H54 (cell line): ENCODE data around the gene PRTG.
"Not testable (repeated sequence)": the region's sequence is repeated elsewhere in the genome, so short reads cannot be mapped to it uniquely, and the experiment has no call there.

Experiments used
- DNase-seq: peaks from one replicate; pipeline ENCODE4 v3.0.0; 2011; ENCODE audit warnings: low spot score, mixed read lengths; ENCODE audit not compliant: insufficient read length
- FAIRE-seq: peaks from 3 replicates; lab custom pipeline; 2011; peaks lifted over from hg19 to GRCh38; lab: Jason Lieb, UNC
- POLR2A ChIP-seq: IDR thresholded peaks from 2 replicates; pipeline ENCODE4 v1.6.1; 2011; ENCODE audit warnings: low read depth, mild to moderate bottlenecking, low read length

Gene PRTG

DNA sequence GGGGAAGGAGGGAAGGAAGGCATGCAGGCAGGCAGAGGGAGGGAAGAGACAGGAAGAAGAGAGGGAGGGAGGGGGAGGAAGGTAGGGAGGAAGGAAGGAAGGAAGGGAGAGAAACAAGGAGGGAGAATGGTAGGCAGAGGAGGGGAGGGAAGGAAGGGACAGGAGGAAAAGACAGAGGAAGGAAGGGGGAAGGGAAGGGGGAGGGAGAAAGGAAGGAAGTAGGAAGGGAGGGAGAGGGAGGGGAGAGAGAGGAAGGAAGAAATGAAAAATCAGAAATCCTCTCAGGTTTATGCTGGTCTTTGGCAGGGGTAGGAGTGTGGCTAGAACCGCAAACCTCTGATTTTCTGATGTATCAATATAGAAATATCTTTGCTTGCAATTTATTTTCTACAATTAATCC, 4.2 kb downstream of the PRTG start:
- DNase-seq, result no peak
- no peak for TF ChIP-seq POLR2A
- FAIRE-seq, result no peak

DNA sequence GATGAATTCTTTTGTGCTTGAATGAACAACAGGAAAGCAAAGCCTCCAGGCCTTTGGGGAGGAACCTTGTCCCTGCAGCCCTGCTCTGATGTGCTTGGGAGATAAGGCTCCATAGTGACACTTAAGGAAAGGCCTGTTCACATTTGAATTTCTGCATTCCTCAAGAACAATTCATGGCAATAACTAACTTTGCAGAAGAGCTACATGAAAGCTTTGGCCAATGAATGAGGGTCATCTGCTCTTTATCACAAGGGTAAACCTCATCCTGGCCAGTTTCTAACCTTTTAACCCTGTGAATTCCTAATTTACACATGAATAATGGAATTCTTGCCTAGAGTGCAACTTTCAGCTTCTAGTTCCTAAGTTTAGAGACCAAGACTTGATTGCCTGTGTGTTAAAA, 5.6 kb downstream of the PRTG start:
- peak; percentile 83 for FAIRE-seq
- TF ChIP-seq POLR2A, result no peak
- DNase-seq, result no peak

DNA sequence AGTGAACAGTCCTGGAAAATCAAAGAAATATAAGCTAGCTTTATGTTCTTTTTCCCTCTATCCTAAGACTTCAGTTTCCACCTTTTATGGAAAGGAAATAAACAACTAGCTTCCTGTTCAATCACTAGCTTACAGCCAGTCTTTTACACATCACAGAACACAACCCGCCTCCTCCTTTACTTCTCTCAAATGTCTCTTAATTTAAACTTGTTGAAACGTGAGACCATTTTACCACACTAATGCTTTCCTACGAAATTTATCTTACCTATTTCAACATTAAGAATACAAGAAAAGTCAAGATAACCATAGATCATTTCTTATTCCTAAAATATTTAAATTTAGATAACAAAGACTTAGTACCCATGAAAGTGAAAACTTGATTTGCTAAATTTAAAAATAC, 6.2 kb downstream of the PRTG start:
- no peak for DNase-seq
- no peak for TF ChIP-seq POLR2A
- no peak for FAIRE-seq

DNA sequence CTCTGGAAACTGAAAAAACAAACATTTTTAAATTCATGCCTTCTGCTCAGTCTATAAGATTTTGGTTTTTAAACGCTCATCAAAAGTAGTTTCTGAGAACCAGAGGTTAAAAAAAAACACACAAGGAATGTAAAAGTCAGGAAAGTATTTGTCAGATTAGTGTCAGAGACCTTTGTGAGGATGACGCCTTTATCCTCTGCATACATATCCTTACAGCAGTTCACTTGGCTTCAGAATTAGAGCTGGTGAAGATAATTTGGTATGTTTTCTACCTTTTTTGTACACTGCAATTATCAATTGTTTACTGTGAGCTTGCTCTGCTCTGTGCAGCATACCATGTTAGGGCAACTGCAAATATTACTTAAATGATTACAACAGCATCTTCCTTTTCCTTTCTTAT, 8.3 kb downstream of the PRTG start:
- no peak for FAIRE-seq
- DNase-seq, result no peak
- no peak for TF ChIP-seq POLR2A

DNA sequence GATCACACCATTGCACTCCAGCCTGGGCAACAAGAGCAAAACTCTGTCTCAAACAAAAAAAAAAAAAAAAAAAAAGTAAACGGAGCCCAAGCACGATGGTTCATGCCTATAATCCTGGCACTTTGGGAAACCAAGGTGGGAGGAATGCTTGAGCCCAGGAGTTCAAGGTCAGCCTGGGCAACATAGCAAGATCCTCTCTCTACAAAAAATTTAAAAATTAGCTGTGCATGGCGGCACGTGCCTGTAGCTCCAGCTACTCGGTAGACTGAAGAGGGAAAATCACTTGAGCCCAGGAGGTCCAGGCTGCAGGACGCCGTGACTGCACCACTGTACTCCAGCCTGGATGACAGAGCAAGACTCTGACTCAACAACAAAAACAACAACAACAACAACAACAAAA, 9.5 kb downstream of the PRTG start:
- not testable (repeated sequence) for FAIRE-seq, DNase-seq

DNA sequence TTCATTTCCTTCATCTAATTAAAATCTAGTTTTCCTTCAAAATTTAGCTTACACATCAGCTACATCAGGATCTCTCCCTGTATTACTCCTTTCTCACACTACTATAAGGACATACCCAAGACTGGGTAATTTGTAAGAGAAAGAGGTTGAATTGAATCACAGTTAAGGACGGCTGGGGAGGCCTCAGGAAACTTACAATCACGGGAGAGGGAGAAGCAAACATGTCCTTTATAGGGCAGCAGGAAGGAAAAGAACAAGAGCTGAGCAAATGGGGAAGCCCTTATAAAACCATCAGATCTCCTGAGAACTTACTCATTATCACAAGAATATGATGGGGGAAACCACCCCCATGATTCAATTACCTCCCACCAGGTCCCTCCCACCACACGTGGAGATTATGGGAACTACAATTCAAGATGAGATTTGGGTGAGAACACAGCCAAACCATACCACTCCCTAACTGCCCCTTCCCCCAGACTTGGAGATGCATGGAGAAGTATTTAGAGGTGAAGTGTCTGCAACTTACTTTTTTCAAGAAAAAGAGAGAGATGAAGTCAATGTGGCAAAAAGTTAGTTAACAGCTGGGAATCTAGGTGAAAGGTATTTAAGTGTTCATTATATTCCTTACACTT, 21.3 kb downstream of the PRTG start:
- no peak for DNase-seq
- no peak for FAIRE-seq
- TF ChIP-seq POLR2A, result no peak

DNA sequence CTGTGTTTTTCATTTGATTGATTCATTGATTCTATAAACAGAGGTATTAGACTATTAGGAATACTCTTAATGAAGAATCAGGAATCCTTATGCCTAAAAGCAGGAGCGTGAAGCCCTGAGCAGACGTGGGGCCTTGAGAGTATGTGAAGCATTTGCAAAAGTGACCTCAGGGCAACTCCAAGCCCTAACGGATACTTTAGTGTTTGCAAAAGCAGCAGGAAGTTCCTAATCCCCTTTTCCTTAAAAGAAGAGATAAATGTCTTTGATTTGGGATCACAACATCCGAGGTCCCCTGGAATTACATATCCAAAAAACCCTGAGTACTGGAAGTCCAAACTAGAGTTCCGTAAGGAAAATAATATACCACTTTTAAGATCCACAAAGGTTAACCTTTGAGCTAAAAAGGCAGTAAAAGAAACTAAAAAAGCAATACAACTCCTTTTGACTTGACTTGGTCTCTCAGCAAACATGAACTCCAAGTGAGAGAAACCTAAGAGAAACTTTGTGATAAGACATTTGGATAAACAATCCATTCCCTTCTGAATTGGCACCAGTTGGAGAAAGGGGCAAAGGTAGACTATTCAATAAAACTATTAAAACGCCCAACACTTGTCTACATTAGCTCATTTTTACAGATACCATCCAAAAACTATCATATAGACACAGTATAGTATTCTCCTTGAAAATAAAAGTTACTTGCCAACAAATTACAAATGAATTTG, 27.4 kb downstream of the PRTG start:
- FAIRE-seq (no peak), DNase-seq (no peak)
- no peak for TF ChIP-seq POLR2A

DNA sequence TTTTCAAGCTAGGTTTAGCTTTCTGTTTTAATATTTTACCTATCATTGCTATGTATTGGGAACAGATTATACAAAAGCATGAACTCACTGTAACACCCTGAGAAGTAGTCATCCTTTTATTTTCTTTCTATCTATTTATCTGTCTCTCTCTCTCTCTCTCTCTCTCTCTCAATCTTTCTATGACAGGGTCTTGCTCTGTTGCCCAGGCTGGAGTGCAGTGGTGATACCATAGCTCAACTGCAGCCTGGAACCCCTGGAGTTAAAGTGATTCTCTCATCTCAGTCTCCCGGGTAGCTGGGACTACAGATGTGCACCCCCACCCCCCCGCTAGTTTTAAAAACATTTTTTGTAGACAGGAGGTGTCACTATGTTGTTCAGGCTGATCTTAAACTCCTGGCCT, 28.9 kb downstream of the PRTG start:
- DNase-seq (no peak), FAIRE-seq (no peak)
- no peak for TF ChIP-seq POLR2A

DNA sequence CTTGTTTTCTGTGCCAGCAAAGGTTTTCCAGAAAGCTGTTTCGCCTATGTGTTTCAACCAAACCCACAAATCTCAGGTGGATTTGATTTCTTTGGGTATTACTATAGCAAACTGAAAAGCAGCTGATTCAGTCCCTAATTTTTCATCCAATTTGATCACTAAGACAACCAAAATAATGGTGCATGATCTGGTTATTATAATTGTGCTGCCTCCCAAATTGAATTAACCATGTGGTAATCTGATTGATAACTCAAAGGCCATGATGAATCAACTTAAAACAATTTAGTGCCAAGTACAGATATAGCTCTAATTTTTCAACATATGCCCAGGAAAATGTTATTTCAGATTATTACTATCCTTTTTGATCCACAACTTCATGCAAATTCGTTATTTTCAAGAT, 30.6 kb downstream of the PRTG start:
- DNase-seq (no peak), FAIRE-seq (no peak)
- TF ChIP-seq POLR2A, result no peak

DNA sequence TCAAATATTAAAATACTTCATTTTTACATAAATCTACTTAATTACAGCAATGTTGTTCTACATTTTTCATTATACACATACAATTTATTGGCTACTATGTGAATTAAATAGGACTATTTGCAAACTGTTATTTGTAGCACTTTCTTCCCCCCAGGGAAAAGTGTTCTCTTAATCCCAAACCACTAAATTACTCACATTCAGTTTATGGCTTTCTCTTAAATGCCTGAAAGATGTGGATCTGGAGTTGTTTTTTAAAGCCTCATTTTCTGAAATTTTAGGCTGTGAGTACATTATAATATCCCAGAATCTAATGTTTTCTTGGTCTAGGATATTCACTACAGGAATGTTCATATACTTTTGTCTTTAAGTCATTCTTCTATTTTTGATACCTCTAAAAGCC, 32.7 kb downstream of the PRTG start:
- no peak for TF ChIP-seq POLR2A
- DNase-seq, result no peak
- FAIRE-seq, result no peak

DNA sequence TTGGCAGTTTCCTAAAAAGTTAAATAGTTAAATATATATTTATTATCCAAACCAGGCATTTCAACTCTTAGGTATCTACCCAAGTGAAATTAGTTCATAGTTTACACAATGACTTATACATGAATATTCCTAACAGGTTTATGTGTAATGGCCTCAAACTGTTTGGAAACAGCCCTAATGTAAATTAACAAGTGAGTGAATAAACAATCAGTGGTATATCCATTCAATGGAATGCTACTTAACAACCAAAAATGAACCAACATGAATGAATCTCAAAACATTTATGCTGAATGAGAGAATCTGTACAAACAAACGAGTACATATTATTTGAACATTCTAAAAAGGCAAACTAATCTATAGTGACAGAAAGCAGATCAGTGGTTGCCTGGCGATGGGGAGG, 33.5 kb downstream of the PRTG start:
- no peak for TF ChIP-seq POLR2A
- DNase-seq (no peak), FAIRE-seq (no peak)

DNA sequence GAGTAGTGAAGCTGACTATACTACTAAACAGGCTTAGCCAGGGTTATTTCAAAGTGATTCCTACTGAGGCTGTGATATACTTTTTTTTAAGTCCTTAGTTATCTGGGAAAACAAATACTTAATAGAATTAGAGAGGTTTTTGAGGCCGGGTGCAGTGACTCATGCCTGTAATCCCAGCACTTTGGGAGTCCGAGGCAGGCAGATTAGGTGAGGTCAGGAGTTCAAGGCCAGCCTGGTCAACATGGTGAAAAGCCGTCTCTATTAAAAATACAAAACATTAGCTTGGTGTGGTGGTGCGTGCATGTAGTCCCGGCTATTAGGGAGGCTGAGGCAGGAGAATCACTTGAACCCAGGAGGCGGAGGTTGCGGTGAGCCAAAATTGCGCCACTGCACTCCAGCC, 34.2 kb downstream of the PRTG start:
- FAIRE-seq (no peak), DNase-seq (no peak)
- no peak for TF ChIP-seq POLR2A

DNA sequence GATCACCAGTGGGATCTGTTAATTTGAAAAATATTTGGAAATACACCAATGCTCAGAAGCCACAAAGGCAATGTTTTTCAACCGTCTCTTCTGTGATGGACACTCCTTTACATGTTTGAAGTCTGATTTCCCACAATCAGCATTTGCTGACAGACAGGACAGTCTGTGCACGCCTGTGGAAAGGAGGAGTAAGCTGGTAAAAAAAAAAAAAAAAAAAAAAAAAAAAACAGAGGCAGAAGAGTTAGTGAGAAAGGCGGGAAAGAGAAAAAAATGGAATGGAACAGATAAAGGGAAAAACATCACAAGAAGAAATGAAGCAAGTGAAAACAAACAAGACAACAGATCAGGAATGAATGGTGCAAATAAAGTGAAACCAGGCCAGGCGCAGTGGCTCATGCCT, 35.0 kb downstream of the PRTG start:
- FAIRE-seq, result no peak
- no peak for TF ChIP-seq POLR2A

DNA sequence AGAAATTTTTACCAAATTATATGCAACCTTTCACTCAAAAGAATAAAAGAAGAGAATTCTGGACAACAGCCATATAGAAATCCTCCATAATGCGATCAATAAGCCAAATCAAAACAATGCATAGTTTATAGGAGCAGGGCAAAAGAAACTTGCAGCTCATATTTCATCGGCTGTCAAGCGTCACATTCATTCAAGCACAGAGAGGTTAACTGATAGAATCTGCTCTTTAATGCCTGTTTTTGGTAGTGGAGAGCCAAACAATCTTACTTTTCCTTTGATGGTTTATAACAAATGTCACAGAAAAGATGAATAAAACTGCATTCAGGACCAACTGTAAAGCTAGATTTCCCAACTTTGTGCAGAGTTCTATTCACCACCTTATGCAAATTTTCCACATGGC, 35.4 kb downstream of the PRTG start:
- TF ChIP-seq POLR2A, result no peak
- DNase-seq (no peak), FAIRE-seq (no peak)

More for the DNA sequence above, 35.0 kb downstream of the PRTG start:
- no peak for DNase-seq

DNA sequence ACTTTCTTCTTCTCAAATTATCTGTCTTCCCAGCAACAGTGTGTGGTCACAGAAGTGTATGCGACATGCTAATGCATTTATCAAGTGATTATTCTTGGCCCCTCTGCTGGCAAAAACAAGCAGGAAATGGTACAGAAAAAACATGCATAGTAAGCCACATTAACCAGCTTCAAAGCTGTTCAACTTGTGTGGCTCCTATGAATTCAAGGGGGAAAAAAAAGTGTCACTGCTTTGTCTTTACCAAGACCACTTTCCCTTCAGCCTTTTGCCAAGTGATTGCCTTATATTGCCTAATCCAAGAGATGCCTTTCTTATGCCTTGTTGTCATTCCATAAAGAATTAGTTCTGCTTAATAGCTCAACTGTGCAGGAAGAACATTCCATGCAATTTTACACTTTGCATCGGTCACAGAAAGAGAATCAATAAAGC, 39.1 kb downstream of the PRTG start:
- FAIRE-seq, result no peak
- no peak for DNase-seq
- TF ChIP-seq POLR2A, result no peak
